ENCODE data around the gene C1orf74.

Gene C1orf74

GRCh38 chr1:209784265-209785169, at the start of gene C1orf74:
C1orf74 (minus strand) TSS chr1:209784559; CDS start chr1:209783634, 925 bp downstream.
- DNase-seq (ENCODE audit: low read depth, low spot score): peak; percentile 99

GRCh38 chr1:209831615-209832014, 47.3 kb upstream of the C1orf74 start:
- no peak for DNase-seq (ENCODE audit: low read depth, low spot score)

DNA sequence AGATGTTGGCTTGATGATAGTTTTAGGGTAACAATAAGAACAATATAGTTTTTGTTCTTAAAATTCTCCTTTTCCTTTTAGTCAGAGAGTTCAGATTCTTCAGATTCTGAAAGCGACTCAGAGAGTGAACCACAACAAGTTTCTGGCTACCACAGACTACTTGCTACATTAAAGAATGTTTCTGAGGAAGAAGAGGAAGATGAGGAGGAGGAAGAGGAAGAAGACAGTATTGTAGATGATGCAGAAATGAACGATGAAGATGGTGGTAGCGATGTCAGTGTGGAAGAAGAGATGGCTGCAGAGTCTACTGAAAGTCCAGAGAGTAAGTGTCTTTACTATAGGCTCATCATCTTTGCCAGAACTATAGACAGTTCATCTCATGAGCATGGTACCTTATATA, 46.4 kb upstream of the C1orf74 start:
- DNase-seq (ENCODE audit: low read depth, low spot score): no peak

- no peak for DNase-seq (ENCODE audit: low read depth, low spot score)
These were observed 45.4 kb upstream of the C1orf74 start for GRCh38 chr1:209829716-209830115.

DNA sequence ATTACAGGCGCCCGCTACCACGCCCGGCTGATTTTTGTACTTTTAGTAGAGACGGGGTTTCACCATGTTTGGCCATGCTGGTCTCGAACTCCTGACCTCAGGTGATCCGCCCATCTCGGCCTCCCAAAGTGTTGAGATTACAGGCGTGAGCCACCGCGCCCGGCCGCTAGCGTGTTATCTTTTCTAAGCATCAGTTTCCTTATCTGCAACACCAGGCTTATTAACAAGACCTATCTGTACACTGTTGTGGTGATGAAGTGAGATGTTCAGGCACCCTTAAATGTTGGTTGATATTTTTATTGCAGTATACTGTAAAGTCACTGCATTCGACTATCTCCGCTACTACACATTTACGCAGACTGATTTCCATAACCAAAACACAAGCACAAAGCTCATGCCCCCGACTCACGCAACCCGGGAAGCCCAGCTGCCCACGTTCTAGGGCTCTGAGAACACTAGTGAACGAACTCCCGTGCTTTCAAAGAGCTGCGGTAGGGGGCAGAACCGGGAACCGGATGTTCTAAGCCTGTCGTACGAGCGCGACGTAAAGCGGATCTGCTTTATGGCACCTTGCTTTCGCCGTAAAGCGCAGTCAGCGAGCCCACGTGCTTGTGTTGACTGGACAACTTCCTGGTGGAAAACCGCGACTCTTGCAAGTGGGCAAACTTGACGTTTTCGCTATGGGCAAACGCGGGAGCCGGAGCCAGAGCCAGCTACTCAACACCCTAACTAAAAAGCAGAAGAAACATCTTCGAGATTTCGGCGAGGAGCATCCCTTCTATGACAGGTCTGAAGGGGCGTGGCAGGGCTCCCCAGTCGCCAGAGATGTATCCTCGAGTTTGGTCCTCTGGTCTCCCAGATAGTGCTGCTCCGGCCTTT, 43.3 kb upstream of the C1orf74 start, which contains the start of gene UTP25:
UTP25 (plus strand) TSS at position 589 of the 879 bp plus-strand sequence; CDS start at position 681, 92 bp downstream.
- DNase-seq (ENCODE audit: low read depth, low spot score): peak; percentile 87

DNA sequence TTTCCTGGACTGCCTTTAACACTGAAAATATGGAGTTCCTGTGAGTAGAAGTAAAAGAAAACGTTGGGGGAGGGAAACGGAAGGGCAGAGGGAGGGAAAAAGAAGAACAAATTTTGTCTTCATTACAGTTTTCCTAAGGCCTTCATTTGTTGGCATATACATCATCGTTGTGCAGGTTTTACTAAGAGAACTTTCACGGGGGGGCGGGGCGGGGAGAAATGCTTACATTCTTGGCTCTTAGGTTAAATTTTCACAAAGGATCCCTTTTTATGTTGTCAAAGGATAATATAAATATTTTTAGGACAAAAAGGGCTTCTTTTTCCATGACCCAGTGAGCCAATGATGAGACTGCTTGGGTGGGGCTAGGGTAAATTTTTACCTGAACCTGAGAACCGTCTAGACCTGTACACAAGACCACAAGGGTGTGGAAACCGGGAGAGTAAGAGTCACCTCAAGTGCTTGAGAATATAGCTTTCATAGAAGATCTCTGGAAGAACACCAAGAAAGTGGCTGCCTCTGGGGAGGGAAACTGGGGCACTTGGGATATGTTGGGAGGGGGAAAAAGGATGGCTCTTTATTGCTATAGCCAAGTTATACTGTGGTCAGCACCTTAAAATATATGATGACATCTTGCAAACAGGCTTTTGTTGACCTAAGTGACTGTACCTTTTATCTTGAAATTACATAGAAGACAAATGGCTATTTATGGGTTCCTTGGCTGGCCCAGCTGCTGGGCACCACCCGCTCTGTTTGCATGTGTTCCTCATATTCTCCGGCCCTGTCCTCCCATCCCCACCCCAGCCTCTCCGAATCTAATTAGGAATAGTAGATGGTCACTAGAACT, 41.5 kb upstream of the C1orf74 start:
- no peak for DNase-seq (ENCODE audit: low read depth, low spot score)

DNA sequence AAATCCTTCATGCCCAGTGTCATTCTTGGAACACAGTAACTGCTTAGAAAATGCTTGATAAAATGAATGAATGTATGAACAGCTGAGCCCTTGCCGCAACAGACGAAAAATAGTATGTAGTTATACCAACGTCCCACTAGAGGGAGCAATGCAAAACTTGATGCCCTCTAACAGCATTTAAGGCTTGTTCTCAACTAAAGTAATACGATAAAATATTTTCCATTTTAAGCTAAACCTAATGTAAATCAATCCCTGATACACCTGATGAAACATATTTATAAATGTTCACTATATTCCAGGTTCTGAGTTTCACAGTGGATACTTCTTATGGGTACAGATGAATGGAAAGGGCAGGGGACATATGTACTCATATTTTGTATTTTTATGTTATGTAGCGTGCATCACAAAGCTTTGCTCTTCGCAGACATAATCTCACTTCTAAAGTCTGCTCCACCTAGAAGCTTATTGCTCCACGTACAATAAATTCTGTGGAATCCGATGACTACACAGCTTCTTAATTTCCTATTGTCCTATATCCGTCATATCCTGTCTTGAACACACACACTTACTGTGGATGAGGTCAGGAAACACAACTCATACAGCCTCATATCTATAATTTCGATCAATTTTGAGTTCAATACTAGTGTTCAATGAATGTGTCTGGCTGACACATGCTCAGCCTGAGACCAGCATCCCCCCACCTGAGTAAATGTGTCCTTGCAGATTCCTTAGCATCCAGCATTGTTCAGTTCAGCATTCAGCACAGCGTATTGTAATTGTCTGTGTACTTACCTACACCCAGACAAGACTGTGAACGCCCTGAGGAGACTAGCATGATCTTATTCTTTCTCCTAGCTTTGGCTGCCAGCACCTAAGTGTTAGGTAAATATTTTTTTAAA, 39.0 kb upstream of the C1orf74 start:
- DNase-seq (ENCODE audit: low read depth, low spot score): no peak

DNA sequence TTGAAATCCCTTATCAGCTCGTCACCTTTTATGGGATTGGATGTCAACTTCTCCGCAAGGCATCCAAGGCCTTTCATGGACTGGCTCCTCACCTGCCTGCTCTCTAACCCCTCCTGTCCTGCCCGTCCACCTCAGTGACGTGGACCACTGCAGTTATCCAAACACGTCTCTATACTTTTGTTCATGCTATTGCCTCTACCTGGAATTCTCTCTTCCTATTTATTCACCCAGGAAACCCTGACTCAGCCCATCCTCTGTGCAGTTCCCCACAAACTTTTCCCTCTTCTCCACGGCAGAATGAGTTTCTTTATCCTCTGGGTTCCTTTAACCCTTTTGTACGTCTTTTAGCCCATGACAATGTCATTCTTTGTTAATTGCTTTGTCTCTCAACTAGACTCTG, 38.3 kb upstream of the C1orf74 start:
- DNase-seq (ENCODE audit: low read depth, low spot score): no peak

- no peak for DNase-seq (ENCODE audit: low read depth, low spot score)
These were observed 36.6 kb upstream of the C1orf74 start for GRCh38 chr1:209820986-209821385.

- no peak for DNase-seq (ENCODE audit: low read depth, low spot score)
These were observed 34.7 kb upstream of the C1orf74 start for GRCh38 chr1:209819058-209819457.

GRCh38 chr1:209817691-209818090, 33.3 kb upstream of the C1orf74 start:
- no peak for DNase-seq (ENCODE audit: low read depth, low spot score)

- no peak for DNase-seq (ENCODE audit: low read depth, low spot score)
These were observed 32.6 kb upstream of the C1orf74 start for GRCh38 chr1:209816923-209817322.

GRCh38 chr1:209815931-209816341, 31.6 kb upstream of the C1orf74 start:
- no peak for DNase-seq (ENCODE audit: low read depth, low spot score)

GRCh38 chr1:209815490-209815889, 31.1 kb upstream of the C1orf74 start:
- DNase-seq (ENCODE audit: low read depth, low spot score): no peak

DNA sequence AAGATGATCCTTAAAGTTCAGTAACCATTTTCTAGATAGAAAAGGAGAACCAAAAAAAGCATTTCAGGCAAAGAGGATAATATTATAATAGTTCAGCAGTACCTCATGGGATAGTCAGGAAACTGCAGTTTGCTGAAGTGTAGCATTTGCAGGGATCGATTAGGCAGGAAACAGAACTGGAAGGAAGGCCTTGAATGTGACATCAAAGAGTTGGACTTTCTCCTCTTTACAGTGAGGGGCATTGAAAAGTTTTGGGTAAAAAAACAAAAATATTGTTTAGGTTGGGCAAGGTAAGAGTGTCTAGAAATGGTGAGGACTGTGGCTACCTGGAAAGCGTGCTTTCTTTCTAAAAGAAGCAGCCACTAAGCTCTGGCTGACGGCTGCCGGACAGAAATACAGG, 29.5 kb upstream of the C1orf74 start:
- DNase-seq (ENCODE audit: low read depth, low spot score): no peak

DNA sequence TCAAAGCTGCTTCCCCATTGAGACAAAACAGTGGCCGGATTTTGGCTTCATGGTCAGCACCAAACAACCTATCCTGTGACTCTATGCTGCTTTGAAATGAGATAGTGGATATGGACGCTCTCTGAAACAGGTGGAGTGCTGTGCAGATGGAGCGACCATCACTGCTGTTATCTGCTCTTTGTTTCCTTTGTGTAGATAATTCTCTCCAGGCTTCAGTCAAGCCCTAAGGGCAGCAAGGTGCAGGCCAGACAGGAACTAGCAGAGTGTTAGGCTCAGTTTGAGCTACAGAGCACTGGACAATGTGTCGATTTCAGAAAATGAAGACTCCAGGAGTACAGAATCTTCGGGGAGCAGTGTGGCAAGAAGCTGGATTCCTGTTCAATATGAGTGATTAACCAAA, 26.4 kb upstream of the C1orf74 start:
- DNase-seq (ENCODE audit: low read depth, low spot score): no peak

DNA sequence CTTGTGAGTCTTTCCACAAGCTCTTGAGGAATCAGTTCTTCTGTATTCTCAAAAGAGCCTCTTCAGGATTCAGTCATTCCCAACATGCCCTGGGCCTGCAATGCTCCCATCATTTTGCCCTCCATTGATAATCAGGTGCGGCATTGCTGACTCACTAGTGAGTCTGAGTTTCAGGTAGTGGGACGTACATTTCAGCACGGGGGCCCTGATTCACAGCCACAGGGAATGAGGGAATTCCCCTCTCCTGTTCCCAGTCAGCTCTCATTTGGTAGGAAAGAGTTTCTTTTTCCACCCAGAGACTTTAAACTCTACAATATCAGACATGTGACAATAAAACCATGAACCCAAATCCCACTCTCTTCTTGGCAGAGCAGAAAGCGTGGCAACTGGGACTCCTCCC, 25.3 kb upstream of the C1orf74 start:
- no peak for DNase-seq (ENCODE audit: low read depth, low spot score)

- no peak for DNase-seq (ENCODE audit: low read depth, low spot score)
These were observed 23.8 kb upstream of the C1orf74 start for GRCh38 chr1:209808059-209808581.

DNA sequence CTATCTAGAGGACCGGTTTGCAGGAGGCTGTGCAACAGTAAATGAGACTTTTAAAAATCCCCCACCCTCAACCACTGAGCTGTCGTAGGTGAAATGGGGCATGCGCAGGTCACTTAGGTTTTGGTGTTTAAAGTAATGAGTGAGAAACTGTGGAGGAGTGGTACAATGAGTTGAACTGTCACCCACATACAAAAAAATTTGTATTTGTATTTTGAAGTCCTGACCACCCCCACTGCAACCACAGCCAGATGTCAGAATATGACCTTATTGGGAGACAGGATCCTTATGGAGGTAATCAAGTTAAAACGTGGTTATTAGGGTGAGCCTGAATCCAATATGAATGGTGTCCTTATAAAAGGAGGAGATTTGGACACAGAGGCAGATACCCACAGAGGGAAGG, 23.1 kb upstream of the C1orf74 start:
- no peak for DNase-seq (ENCODE audit: low read depth, low spot score)
